Suprapubic skin (tissue), 4 donors: ENCODE results near the gene NPBWR2. TPM values are rescaled to one million over a fixed set of nuclear protein-coding genes. Genes with fewer than 3 reads are reported as not detected.
A peak's percentile ranks its signal among the peaks of the same experiment; 100 is the strongest.

Experiments
- DNase-seq, 2 donors: peaks; one replicate each; pipeline ENCODE4 v3.0.0-alpha.2; 2019; ENCODE audit warnings: low spot score in 2 of 2
- H3K27ac ChIP-seq: fragments of 200-600 bp; sonication (generic); one replicate; pipeline ENCODE4 v1.5.1; 2019
- H3K27me3 ChIP-seq: fragments of 200-600 bp; sonication (generic); one replicate; pipeline ENCODE4 v1.5.1; 2019
- H3K36me3 ChIP-seq: fragments of 200-600 bp; sonication (generic); one replicate; pipeline ENCODE4 v1.5.1; 2019
- H3K4me1 ChIP-seq: fragments of 200-600 bp; sonication (generic); one replicate; pipeline ENCODE4 v1.5.1; 2019
- H3K4me3 ChIP-seq: fragments of 200-600 bp; sonication (generic); one replicate; pipeline ENCODE4 v1.5.1; 2019; ENCODE audit warnings: mild to moderate bottlenecking
- H3K9me3 ChIP-seq: fragments of 200-600 bp; sonication (generic); one replicate; pipeline ENCODE4 v1.5.1; 2019
- EP300 ChIP-seq: sonication (generic); formaldehyde crosslinking; IDR thresholded peaks from one replicate; pipeline ENCODE4 v1.6.1; 2017; ENCODE audit warnings: antibody characterized with exemption
- POLR2A ChIP-seq, 2 donors: fragments of 450-650 bp; IDR thresholded peaks; one replicate each; pipeline ENCODE4 v1.6.1; 2017; ENCODE audit warnings: antibody characterized with exemption in 2 of 2, mild to moderate bottlenecking in 2 of 2, moderate library complexity in 2 of 2
- POLR2AphosphoS5 ChIP-seq, 3 donors: sonication (generic); formaldehyde crosslinking; IDR thresholded peaks; one replicate each; pipeline ENCODE4 v1.6.1; 2017; ENCODE audit warnings: antibody characterized with exemption in 3 of 3
- WGBS: methylation state at CpG from one replicate; pipeline ENCODE4 v1.1.5; 2018; 5-methylcytosine and 5-hydroxymethylcytosine counted together
- total RNA-seq, 4 donors: library from RNA; depleted of rRNA; stranded (reverse); fragments of >200 nt; gene quantifications; one replicate each; pipeline ENCODE4 v1.1.0, GENCODE V29; 2016
- TF ChIP-seq, protein P1 (sequence below), 2 donors: fragments of 200-600 bp in 1 of 2; fragments of 450-650 bp in 1 of 2; sonication (generic) in 1 of 2; IDR thresholded peaks; one replicate each; pipeline ENCODE4 v1.5.1; 2016 to 2019; ENCODE audit warnings: antibody characterized with exemption in 2 of 2, mild to moderate bottlenecking in 1 of 2, moderate library complexity in 1 of 2

NPBWR2 gene
- total RNA-seq, 4 donors from 2014 or later = not detected

DNA sequence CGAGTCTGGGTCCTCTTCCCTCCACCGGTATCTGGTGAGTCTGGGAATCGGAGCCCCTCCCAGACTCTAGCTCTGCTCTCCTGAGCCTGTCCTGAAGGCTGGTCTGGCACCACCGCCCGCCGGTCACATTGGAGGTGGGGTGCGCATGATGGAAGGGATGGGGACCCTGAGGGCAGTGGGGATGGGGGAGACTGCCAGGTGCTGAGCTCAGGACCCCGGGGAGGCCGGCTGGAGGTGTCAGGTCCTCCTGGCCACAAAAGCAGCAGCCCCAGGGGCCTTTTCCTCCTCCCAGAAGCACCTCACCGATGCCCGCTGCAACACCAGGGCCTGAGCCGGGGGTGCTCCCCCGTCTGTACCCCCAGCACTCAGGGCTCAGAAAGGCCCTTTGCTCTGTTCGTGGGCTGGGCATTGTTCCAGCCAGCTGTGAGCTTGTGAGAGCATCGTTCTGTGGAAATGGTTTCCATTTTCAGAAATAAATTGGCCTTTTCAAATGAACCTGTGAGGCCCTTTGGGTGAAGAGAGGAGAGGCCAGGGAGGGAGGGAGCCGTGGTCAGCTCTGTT, 2.5 kb upstream of the NPBWR2 start:
- WGBS = 76% methylated on average over 16 of the region's 16 CpGs
- no peak overlapping the region for H3K27ac ChIP-seq
- no peak for TF ChIP-seq EP300
- TF ChIP-seq POLR2A (IDR thresholded peaks at IDR 0.05) = no peak
- TF ChIP-seq POLR2AphosphoS5 (IDR thresholded peaks at IDR 0.05) = no peak
- TF ChIP-seq, protein P1, sequence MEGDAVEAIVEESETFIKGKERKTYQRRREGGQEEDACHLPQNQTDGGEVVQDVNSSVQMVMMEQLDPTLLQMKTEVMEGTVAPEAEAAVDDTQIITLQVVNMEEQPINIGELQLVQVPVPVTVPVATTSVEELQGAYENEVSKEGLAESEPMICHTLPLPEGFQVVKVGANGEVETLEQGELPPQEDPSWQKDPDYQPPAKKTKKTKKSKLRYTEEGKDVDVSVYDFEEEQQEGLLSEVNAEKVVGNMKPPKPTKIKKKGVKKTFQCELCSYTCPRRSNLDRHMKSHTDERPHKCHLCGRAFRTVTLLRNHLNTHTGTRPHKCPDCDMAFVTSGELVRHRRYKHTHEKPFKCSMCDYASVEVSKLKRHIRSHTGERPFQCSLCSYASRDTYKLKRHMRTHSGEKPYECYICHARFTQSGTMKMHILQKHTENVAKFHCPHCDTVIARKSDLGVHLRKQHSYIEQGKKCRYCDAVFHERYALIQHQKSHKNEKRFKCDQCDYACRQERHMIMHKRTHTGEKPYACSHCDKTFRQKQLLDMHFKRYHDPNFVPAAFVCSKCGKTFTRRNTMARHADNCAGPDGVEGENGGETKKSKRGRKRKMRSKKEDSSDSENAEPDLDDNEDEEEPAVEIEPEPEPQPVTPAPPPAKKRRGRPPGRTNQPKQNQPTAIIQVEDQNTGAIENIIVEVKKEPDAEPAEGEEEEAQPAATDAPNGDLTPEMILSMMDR (IDR thresholded peaks at IDR 0.05) = no peak

DNA sequence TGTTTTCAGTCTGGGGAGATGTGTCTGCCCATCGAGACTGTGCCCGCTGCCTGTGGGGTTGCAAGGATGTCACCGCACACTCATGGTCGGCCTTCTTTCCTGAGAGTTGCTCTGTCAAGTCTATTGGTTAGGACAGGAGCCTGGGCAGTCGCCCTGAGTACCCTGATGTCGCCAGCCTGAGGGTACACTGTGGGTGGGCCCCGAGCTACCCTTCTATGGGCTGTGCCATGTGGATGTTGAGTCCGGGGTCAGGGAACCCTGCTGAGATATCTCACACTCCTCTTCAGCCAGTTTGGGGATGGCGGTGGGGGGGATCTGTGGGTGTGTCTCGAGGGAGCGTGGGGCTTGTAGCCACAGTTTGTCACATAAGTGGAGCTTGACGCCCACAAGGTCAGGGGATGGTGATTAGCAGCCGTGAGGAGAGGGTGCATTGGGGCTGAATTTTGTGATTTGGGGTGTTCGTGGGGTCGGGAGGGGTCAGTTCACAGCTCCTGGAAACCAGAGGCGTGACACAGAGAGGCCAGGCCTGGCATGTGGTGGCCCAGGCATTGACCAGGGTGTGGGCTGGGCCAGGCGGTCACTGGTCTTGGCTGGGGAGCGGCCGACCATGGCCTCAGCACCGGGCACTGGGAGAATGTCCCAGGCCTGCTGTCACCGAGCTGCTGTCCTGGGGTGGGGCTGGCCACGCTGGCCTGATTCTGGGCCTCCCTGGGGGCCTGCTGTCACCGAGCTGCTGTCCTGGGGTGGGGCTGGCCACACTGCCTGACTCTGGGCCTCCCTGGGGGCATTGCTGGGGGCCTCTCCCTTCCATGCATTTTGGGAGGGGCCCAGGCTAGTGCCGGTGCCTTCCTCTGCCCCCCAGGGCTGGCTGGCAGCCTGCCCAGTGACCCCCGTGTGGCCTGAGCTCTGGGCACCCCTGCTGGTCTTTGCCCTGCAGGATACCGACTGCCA, 1.6 kb upstream of the NPBWR2 start:
- no peaks in the 10 kb centered on the region for H3K9me3 ChIP-seq
- peak; percentile 51 to 72 for DNase-seq
- H3K36me3 ChIP-seq = no peaks in the 10 kb centered on the region
- H3K27ac ChIP-seq = no peak overlapping the region
- peaks cover 36% of the 10 kb centered on the region for H3K27me3 ChIP-seq
- H3K4me3 ChIP-seq = no peak overlapping the region
- TF ChIP-seq POLR2AphosphoS5 (IDR thresholded peaks at IDR 0.05) (no peak), EP300 (no peak), POLR2A (IDR thresholded peaks at IDR 0.05) (no peak)
- TF ChIP-seq, protein P1 (IDR thresholded peaks at IDR 0.05) = no peak
- WGBS = 77% methylated on average over 10 of the region's 26 CpGs
- no peaks in the 10 kb centered on the region for H3K4me1 ChIP-seq

More for the DNA sequence above, 2.5 kb upstream of the NPBWR2 start:
- Histone ChIP-seq H3K4me1 (no peaks in the 10 kb centered on the region), H3K36me3 (no peaks in the 10 kb centered on the region), H3K9me3 (no peaks in the 10 kb centered on the region), H3K27me3 (peaks cover 27% of the 10 kb centered on the region), H3K4me3 (no peak overlapping the region)
- peak; percentile 48 to 65 for DNase-seq

DNA sequence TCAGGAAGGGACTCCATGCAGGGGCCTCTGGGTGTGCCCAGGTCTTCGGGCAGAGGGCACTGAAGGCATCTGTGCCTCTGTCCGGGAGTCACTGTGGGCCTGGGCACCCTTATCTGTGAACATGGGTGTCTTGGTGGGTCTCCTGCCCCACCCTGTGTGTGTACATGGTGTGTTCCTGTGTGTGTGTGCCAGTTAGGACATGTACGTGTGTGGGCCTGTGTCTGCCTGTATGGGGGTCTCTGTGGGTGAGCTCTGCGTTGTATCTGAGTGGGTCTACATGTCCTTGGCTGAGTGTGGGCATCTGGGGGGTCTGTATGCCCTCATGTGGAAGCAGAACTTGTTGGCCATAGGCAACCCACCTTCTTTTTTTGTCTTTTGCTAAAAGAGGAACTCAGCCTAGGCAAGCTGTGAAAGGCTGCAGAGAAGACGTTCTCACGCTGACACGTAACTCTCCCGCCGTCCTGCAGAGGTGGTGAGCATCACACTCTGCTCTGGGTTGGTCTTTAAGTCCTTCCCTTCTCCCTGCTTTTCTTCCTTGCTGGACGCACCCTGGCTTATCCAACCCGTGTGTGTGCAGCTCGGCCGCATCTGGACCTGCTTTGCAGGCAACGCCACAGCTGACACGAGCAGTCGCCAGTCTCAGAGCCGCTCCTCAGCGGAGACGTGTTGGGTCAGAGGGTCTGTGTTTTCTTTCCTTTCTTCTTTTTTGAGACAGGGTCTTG, 532 bp upstream of the NPBWR2 start:
- H3K9me3 ChIP-seq = no peaks in the 10 kb centered on the region
- H3K36me3 ChIP-seq = no peaks in the 10 kb centered on the region
- H3K4me3 ChIP-seq = no peak overlapping the region
- H3K27ac ChIP-seq = no peak overlapping the region
- TF ChIP-seq POLR2AphosphoS5 (IDR thresholded peaks at IDR 0.05) (no peak), POLR2A (IDR thresholded peaks at IDR 0.05) (no peak), EP300 (no peak)
- TF ChIP-seq, protein P1 (IDR thresholded peaks at IDR 0.05) = no peak
- H3K4me1 ChIP-seq = peaks cover under 1% of the 10 kb centered on the region
- peak in 1 of 2 donors; percentile 65 for DNase-seq
- 59% methylated on average over 16 of the region's 19 CpGs for WGBS
- peaks cover 47% of the 10 kb centered on the region for H3K27me3 ChIP-seq

DNA sequence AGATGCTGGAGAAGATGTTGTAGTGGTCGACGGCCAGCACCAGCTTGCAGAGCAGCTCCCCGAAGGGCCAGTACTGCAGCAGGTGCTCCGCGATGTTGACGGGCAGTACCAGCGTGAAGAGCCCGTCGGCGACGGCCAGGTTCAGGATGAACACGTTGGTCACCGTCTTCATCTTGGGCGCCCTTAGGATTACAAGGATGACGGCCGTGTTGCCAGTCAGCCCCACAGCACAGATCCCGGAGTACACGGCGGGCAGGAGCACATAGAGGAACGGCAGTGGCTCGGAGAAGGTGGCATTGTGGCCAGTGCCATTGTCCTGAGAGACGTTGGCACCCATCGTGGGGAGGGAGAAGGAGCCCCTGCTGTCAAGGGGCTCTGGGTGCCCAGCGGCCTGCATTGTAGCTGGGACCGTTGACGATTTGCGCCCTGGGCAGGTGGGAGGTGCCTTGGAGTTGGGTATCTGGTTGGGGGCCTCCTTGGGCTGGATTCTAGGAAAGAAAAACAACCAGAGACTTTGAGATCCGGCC, 867 bp downstream of the NPBWR2 start:
- no peaks in the 10 kb centered on the region for H3K36me3 ChIP-seq
- no peaks in the 10 kb centered on the region for H3K9me3 ChIP-seq
- H3K4me3 ChIP-seq = no peak overlapping the region
- H3K27me3 ChIP-seq = peaks cover 61% of the 10 kb centered on the region
- WGBS = 91% methylated on average over 17 of the region's 28 CpGs
- peaks cover 14% of the 10 kb centered on the region for H3K4me1 ChIP-seq
- no peak overlapping the region for H3K27ac ChIP-seq
- TF ChIP-seq POLR2A (IDR thresholded peaks at IDR 0.05) (no peak), EP300 (no peak), POLR2AphosphoS5 (IDR thresholded peaks at IDR 0.05) (no peak)
- TF ChIP-seq, protein P1 (IDR thresholded peaks at IDR 0.05) = no peak
- peak in 1 of 2 donors; percentile 49 for DNase-seq
